Measurements from ENCODE around the gene CCDC28B. TPM values are rescaled to one million over a fixed set of nuclear protein-coding genes. Genes with fewer than 3 reads are reported as not detected.

CCDC28B gene
- total and polyA plus RNA-seq, 2 donors (not counting 3 experiments of a cell fraction or from before 2014, with no cell fraction given): 12.0 to 19.1 TPM

DNA sequence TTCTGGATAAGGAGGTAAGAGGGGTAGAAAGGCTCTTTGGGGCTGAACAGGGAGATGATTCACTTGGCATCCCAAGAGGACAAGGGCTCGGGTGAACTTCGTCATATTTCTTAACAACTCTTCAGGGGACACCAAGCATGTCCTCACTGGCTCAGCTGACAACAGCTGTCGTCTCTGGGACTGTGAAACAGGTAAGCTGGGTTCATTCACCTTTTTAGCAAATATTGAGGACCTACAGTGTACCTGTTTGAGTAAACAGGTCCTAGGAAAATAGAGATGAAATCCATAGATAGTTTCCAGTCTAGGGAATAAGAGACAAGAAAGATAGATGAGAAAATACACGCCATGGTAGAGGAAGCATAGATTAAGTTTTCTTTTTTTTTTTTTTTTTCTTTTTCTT, 23.9 kb downstream of the CCDC28B start:
- intact Hi-C loops (cut with micrococcal nuclease): loop anchor here (5.0 kb wide), 1 partner anchor 113 kb away; the partner anchor contains the start of gene MARCKSL1
- peaks cover 24% of the 10 kb centered on the region for H3K79me2 ChIP-seq (ENCODE audit: control insufficient read depth, insufficient read depth, low read length)
- H3K36me3 ChIP-seq (ENCODE audit: control insufficient read depth in 2 of 2, extremely low read depth in 1 of 2, insufficient read depth in 2 of 2, low read length in 2 of 2): peaks cover 14 to 22% of the 10 kb centered on the region in 2 experiments
- H2AFZ ChIP-seq (ENCODE audit: low read depth, low read length): no peak overlapping the region
- BruUV-seq (replicated peaks): no TSS peak
- H4K20me1 ChIP-seq (replicated peaks; ENCODE audit: control insufficient read depth, extremely low read depth, insufficient read depth, low read length): no peaks in the 10 kb centered on the region
- H3K4me1 ChIP-seq (ENCODE audit: control insufficient read depth, extremely low read depth, insufficient read depth, low read length): peaks cover 26% of the 10 kb centered on the region
- H3K4me3 ChIP-seq (replicated peaks in 1 of 3; ENCODE audit: insufficient read depth in 1 of 3, low read depth in 1 of 3, low read length in 3 of 3): no peak overlapping the region
- DNase-seq (ENCODE audit: low read depth, low spot score) (no peak), FAIRE-seq (no peak)
- no peak overlapping the region for H3K27ac ChIP-seq (ENCODE audit: insufficient read depth, low read depth, low read length)
- no peak overlapping the region for H3K4me2 ChIP-seq (ENCODE audit: insufficient read depth, low read length)
- no peaks in the 10 kb centered on the region for H3K9me1 ChIP-seq (replicated peaks; ENCODE audit: control insufficient read depth, extremely low read depth, insufficient read depth, low read length)
- dilution Hi-C loops (cut with MboI; ENCODE audit: extremely low pct_ligation_motif_present, low sequenced_read_pairs): no loop called here
- CTCF ChIA-PET: interaction anchor here (1.0 to 2.4 kb wide), 7 partner anchors 9 to 98 kb away, joined by 3 to 33 read pairs (median 7); no protein-coding TSS in a partner anchor
- no peaks in the 10 kb centered on the region for H3K9me3 ChIP-seq (replicated peaks; ENCODE audit: control insufficient read depth, insufficient read depth, low read length)
- no peak overlapping the region for H3K9ac ChIP-seq (replicated peaks; ENCODE audit: extremely low read depth, insufficient read depth, low read length)
- H3K27me3 ChIP-seq (ENCODE audit: control insufficient read depth in 2 of 2, insufficient read depth in 2 of 2, low read length in 2 of 2): no peaks in the 10 kb centered on the region
- TF ChIP-seq EZH2 (IDR thresholded peaks at IDR 0.05; ENCODE audit: borderline replicate concordance, low read depth, low read length, severe bottlenecking) (no peak), MYC (IDR thresholded peaks at IDR 0.05; ENCODE audit: low read depth, low read length) (no peak), POLR2A (IDR thresholded peaks at IDR 0.05; ENCODE audit: low read depth, low read length) (no peak), POLR2AphosphoS5 (IDR thresholded peaks at IDR 0.05; ENCODE audit: insufficient read depth, low read depth, low read length) (no peak)
- TF ChIP-seq, protein P1, sequence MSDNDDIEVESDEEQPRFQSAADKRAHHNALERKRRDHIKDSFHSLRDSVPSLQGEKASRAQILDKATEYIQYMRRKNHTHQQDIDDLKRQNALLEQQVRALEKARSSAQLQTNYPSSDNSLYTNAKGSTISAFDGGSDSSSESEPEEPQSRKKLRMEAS (IDR thresholded peaks at IDR 0.05; ENCODE audit: insufficient read depth, insufficient read length): no peak
- TF ChIP-seq, protein P2, sequence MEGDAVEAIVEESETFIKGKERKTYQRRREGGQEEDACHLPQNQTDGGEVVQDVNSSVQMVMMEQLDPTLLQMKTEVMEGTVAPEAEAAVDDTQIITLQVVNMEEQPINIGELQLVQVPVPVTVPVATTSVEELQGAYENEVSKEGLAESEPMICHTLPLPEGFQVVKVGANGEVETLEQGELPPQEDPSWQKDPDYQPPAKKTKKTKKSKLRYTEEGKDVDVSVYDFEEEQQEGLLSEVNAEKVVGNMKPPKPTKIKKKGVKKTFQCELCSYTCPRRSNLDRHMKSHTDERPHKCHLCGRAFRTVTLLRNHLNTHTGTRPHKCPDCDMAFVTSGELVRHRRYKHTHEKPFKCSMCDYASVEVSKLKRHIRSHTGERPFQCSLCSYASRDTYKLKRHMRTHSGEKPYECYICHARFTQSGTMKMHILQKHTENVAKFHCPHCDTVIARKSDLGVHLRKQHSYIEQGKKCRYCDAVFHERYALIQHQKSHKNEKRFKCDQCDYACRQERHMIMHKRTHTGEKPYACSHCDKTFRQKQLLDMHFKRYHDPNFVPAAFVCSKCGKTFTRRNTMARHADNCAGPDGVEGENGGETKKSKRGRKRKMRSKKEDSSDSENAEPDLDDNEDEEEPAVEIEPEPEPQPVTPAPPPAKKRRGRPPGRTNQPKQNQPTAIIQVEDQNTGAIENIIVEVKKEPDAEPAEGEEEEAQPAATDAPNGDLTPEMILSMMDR (IDR thresholded peaks at IDR 0.05; ENCODE audit: extremely low read depth in 1 of 2, insufficient read depth in 1 of 2, low read depth in 1 of 2, low read length in 2 of 2): no peak
- POLR2A ChIA-PET: interaction anchor here (0.7 to 2.4 kb wide), 3 partner anchors 72 to 111 kb away, joined by 3 to 8 read pairs (median 4); partner anchors contain the start of gene MARCKSL1
